Testis (tissue), 2 donors: ENCODE data around the gene SURF2.

ENCODE experiments used
- POLR2A ChIP-seq: fragments of 450-650 bp; IDR thresholded peaks from one replicate; pipeline ENCODE4 v1.6.1; 2017; ENCODE audit warnings: antibody characterized with exemption, mild to moderate bottlenecking, moderate library complexity
- TF ChIP-seq, protein P1 (sequence below), 3 experiments: fragments of 450-650 bp in 2 of 3; fragments of 200-600 bp in 1 of 3; sonication (generic) in 1 of 3; IDR thresholded peaks; one replicate each; pipeline ENCODE4 v1.5.1; 2016 to 2019; ENCODE audit warnings: antibody characterized with exemption in 3 of 3, mild to moderate bottlenecking in 2 of 3, moderate library complexity in 1 of 3

DNA sequence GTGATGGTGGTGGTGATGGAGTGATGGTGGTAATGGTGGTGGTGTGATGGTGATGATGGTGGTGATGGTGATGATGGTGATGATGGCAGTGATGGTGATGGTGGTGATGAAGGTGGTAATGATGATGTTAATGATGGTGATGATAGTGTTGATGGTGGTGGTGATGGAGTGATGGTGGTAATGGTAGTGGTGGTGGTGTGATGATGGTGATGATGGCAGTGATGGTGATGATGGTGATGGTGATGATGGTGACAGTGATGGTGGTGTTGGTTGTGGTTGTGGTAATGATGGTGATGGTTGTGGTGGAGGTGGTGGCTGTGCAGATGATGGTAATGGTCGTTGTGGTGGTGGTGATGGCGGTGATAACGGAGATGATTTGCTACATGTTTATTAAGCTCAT, 27.1 kb downstream of the SURF2 start:
- TF ChIP-seq POLR2A: no peak
- TF ChIP-seq, protein P1, sequence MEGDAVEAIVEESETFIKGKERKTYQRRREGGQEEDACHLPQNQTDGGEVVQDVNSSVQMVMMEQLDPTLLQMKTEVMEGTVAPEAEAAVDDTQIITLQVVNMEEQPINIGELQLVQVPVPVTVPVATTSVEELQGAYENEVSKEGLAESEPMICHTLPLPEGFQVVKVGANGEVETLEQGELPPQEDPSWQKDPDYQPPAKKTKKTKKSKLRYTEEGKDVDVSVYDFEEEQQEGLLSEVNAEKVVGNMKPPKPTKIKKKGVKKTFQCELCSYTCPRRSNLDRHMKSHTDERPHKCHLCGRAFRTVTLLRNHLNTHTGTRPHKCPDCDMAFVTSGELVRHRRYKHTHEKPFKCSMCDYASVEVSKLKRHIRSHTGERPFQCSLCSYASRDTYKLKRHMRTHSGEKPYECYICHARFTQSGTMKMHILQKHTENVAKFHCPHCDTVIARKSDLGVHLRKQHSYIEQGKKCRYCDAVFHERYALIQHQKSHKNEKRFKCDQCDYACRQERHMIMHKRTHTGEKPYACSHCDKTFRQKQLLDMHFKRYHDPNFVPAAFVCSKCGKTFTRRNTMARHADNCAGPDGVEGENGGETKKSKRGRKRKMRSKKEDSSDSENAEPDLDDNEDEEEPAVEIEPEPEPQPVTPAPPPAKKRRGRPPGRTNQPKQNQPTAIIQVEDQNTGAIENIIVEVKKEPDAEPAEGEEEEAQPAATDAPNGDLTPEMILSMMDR (IDR thresholded peaks at IDR 0.05): no peak
